ENCODE data around the gene C10orf88. TPM values are rescaled to one million over a fixed set of nuclear protein-coding genes. Genes with fewer than 3 reads are reported as not detected.
A peak's percentile ranks its signal among the peaks of the same experiment; 100 is the strongest.

C10orf88 gene, protein sequence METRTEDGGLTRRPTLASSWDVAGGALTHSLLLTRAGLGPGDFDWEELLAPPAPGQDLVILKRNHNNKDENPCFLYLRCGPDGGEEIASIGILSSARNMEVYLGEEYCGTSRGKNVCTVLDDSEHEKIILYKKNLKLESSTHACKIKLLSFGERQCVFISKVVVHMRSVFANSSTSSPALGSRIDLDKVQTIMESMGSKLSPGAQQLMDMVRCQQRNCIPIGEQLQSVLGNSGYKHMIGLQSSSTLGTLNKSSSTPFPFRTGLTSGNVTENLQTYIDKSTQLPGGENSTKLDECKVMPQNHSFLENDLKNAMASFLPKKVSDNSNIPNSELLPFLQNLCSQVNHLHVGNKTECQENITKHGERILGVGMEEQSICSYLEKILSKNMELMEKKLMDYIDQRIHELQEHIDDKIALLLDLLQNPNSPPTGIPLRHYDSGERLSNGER
- total RNA-seq (2021) (2.9 and 7.6 TPM in 2 replicates), Bru-seq, nascent RNA (percentile 70 among the genes with signal in this experiment), BruChase-seq, experiment 1, labeled RNA remaining after a 2-hour chase (percentile 64 among the genes with signal in this experiment), BruChase-seq, experiment 2, labeled RNA remaining after a 6-hour chase (percentile 50 among the genes with signal in this experiment)
- long read RNA-seq, partial matches to known transcripts, result 2 of 6 reads
- long read RNA-seq, other reads (novel, unspliced or antisense), result 1 of 6 reads

DNA sequence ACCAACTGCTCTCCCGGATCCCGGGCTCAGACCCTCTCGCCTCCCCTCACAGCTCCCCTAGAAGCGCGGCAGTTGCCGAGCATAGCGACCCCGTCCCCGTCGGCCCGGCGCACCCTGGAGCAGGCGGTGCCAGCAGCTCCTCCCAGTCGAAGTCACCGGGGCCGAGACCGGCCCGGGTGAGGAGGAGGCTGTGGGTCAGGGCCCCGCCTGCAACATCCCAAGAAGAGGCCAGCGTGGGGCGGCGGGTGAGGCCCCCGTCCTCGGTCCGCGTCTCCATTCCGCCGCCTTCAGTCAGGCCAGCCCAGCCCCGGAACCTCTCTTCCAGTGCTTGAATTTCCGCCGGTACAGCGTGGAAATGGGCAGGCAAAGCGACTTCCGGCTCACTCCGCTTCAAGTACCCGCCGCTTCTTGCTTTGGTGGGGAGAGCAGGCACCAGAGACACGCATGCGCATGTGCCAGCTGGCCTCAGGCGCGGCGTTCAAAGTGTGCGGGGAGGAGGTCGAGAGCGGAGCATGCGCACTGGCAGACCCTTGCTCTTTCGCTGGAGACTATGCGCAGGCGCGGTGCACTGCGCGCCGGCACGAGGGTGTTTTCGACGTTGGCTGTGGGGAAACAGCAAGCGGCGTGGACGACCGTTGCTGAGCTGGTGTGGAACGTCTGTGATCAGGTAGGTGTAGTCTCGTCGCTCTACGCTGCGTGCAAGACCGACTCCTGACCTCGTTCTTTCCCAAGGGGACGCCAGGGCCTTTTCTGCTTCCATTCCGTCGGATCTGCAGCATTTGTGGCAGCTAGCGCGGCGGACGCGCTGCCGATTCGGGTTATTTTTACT, at the start of gene C10orf88:
Gene C10orf88, minus strand, starts transcription at position 326 of the 829 bp plus-strand sequence. Its CDS starts 49 bp downstream, at position 277.
- Histone ChIP-seq H3K4me1 (replicated peaks; ENCODE audit: insufficient read depth) (no peaks in the 10 kb centered on the region), H3K4me3 (peak within 1 kb of the TSS; percentile 71), H3K9me2 (ENCODE audit: insufficient read depth) (no peaks in the 10 kb centered on the region), H4K20me1 (ENCODE audit: insufficient read depth) (no peaks in the 10 kb centered on the region), H3K9me3 (ENCODE audit: insufficient read depth, low read depth) (no peaks in the 10 kb centered on the region), H3K79me2 (ENCODE audit: low read depth) (0 out of 2 replicates have a peak, but pooled peaks cover 6% of the 10 kb centered on the region), H3K27me3 (ENCODE audit: insufficient read depth, low read depth) (no peaks in the 10 kb centered on the region), H3K27ac (no peak within 1 kb of the TSS), H3F3A (ENCODE audit: insufficient read depth, low read depth) (no peaks in the 10 kb centered on the region; the same call in 1 of the 2 replicates), H2AFZ (peak within 1 kb of the TSS; percentile 95), H3K4me2 (peak within 1 kb of the TSS; percentile 85), H3K36me3 (ENCODE audit: low read depth) (no peaks in the 10 kb centered on the region)
- POLR2A ChIA-PET (ENCODE audit: unreplicated experiment), result interaction anchor here (0.6 kb wide), 1 partner anchor 1464 kb away, joined by 3 read pairs; no protein-coding TSS in a partner anchor
- TF ChIP-seq, protein P1, sequence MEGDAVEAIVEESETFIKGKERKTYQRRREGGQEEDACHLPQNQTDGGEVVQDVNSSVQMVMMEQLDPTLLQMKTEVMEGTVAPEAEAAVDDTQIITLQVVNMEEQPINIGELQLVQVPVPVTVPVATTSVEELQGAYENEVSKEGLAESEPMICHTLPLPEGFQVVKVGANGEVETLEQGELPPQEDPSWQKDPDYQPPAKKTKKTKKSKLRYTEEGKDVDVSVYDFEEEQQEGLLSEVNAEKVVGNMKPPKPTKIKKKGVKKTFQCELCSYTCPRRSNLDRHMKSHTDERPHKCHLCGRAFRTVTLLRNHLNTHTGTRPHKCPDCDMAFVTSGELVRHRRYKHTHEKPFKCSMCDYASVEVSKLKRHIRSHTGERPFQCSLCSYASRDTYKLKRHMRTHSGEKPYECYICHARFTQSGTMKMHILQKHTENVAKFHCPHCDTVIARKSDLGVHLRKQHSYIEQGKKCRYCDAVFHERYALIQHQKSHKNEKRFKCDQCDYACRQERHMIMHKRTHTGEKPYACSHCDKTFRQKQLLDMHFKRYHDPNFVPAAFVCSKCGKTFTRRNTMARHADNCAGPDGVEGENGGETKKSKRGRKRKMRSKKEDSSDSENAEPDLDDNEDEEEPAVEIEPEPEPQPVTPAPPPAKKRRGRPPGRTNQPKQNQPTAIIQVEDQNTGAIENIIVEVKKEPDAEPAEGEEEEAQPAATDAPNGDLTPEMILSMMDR (conservative IDR thresholded peaks at IDR 0.05), result no peak
- TF ChIP-seq EZH2 (IDR thresholded peaks at IDR 0.05; ENCODE audit: low read depth), result no peak
- CTCF ChIA-PET, result no interaction called here
- peak; percentile 86 for DNase-seq
- no TSS peak for BruUV-seq (replicated peaks)
- intact Hi-C loops (cut with micrococcal nuclease; ENCODE audit: unreplicated experiment), result loop anchor here (2.0 kb wide), 1 partner anchor 55 kb away; the partner anchor contains the start of genes ACADSB and IKZF5

DNA sequence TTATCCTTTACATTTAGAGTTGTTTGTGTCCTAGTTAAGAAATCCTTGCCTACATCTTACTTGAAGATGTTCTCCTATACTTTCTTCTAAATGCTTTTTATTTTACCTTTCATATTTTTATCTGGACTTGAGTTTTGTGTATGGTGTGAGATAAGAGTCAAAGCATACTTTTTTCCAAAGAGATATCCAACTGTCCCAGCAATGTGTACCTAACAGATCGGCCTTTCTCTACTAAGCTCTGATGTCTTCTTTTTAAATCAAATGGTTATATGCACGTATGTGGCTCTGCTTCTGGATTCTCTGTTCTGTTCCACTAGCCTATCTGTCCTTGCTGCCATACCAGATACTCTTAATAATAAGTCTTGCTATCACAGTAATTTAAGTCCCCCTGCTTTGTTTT, 47.3 kb upstream of the C10orf88 start:
- CTCF ChIA-PET, result no interaction called here
- no peak overlapping the region for H3K4me3 ChIP-seq
- POLR2A ChIA-PET (ENCODE audit: unreplicated experiment), result no interaction called here
- H3K27me3 ChIP-seq (ENCODE audit: insufficient read depth, low read depth), result no peaks in the 10 kb centered on the region
- no peaks in the 10 kb centered on the region for H3K4me1 ChIP-seq (replicated peaks; ENCODE audit: insufficient read depth)
- H3K36me3 ChIP-seq (ENCODE audit: low read depth), result no peaks in the 10 kb centered on the region
- no peaks in the 10 kb centered on the region for H3F3A ChIP-seq (ENCODE audit: insufficient read depth, low read depth)
- peaks cover 8% of the 10 kb centered on the region; the same call in 1 of the 2 replicates for H4K20me1 ChIP-seq (ENCODE audit: insufficient read depth)
- no peak for DNase-seq
- intact Hi-C loops (cut with micrococcal nuclease; ENCODE audit: unreplicated experiment), result loop anchor here (10.0 kb wide), 1 partner anchor 153 kb away; the partner anchor contains the start of gene BUB3
- peaks cover 38% of the 10 kb centered on the region for H3K79me2 ChIP-seq (ENCODE audit: low read depth)
- no peaks in the 10 kb centered on the region for H3K9me2 ChIP-seq (ENCODE audit: insufficient read depth)
- no peak overlapping the region for H3K27ac ChIP-seq
- H3K4me2 ChIP-seq, result no peak overlapping the region
- no peak for TF ChIP-seq EZH2 (IDR thresholded peaks at IDR 0.05; ENCODE audit: low read depth)
- TF ChIP-seq, protein P1 (conservative IDR thresholded peaks at IDR 0.05), result no peak
- BruUV-seq (replicated peaks), result no TSS peak
- no peak overlapping the region for H2AFZ ChIP-seq
- H3K9me3 ChIP-seq (ENCODE audit: insufficient read depth, low read depth), result no peaks in the 10 kb centered on the region

DNA sequence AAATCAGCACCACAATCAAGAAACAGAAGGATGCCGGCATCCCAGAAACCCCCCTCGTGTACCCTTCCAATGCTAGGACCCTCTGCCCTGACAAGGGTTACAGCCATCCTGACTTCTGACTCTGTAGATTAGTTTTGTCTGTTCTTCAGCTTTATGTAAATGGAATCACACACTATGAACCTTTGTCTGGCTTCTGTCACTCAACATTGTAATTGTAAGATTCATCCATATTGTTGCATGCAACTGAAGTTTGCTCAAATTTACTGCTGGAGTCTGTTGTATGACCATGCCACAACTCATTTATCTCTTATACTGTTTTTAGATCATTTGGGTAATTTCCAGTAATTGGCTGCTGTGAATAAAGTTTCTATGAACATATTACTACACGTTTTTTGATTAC, 46.1 kb upstream of the C10orf88 start:
- Histone ChIP-seq H3K9me3 (ENCODE audit: insufficient read depth, low read depth) (no peaks in the 10 kb centered on the region), H3K36me3 (ENCODE audit: low read depth) (no peaks in the 10 kb centered on the region), H3F3A (ENCODE audit: insufficient read depth, low read depth) (no peaks in the 10 kb centered on the region), H3K4me3 (no peak overlapping the region), H4K20me1 (ENCODE audit: insufficient read depth) (peaks cover 8% of the 10 kb centered on the region; the same call in 1 of the 2 replicates), H3K27me3 (ENCODE audit: insufficient read depth, low read depth) (no peaks in the 10 kb centered on the region), H3K79me2 (ENCODE audit: low read depth) (peaks cover 26% of the 10 kb centered on the region), H3K27ac (no peak overlapping the region), H2AFZ (no peak overlapping the region), H3K4me2 (no peak overlapping the region), H3K9me2 (ENCODE audit: insufficient read depth) (no peaks in the 10 kb centered on the region), H3K4me1 (replicated peaks; ENCODE audit: insufficient read depth) (no peaks in the 10 kb centered on the region)
- POLR2A ChIA-PET (ENCODE audit: unreplicated experiment), result no interaction called here
- CTCF ChIA-PET, result no interaction called here
- no peak for TF ChIP-seq EZH2 (IDR thresholded peaks at IDR 0.05; ENCODE audit: low read depth)
- TF ChIP-seq, protein P1 (conservative IDR thresholded peaks at IDR 0.05), result no peak
- DNase-seq, result no peak
- intact Hi-C loops (cut with micrococcal nuclease; ENCODE audit: unreplicated experiment), result loop anchor here (10.0 kb wide), 1 partner anchor 155 kb away; the partner anchor contains the start of gene BUB3
- BruUV-seq (replicated peaks), result no TSS peak

Data from PC-9 (cell line).